NOMO-1 treated with dmso at 0.1 percent for 144 hours (cell line): ENCODE measurements around the gene CNTN4.

Experiments
- DNase-seq: peaks from one replicate; lab custom pipeline; 2025; ENCODE audit not compliant: unreplicated experiment; lab: John Stamatoyannopoulos, UW

The CNTN4 gene

DNA sequence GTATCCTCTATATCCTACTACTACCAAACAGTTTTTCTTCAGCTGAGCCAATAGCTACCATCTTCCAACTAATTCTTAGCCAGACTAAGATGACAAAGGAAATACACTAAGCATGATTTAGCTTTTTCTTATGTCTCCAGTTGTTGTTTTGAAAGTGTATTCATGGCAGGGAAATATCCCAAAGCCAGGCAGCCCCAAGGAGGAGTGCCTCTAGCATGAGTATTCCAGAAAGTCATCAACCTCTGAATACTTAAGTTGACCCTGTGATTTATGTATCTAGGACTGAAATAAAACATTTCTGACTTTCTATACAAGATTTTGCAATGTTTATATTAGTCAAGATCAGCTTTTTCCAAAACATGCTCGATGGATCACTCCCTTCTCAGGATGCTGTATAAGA, 562.4 kb downstream of the CNTN4 start:
- no peak for DNase-seq

DNA sequence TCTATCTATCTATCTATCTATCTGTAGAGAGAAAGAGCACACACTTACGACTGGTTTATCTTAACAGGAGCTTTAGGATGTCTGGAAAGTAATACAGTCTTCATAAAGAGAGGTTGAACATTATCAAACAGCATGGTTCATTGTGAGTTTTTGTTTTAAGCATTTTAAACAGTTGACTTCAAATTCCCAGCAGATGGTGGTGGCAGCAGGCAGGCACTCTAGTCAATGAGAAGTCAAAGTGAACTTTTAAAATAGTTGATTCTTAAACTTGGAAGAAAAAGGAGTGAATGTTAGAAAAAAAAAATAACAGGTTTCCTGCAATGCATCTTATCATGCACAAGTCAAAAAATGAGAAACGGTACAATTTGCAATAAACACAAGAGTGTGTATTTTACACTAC, 578.8 kb downstream of the CNTN4 start:
- DNase-seq, result no peak

DNA sequence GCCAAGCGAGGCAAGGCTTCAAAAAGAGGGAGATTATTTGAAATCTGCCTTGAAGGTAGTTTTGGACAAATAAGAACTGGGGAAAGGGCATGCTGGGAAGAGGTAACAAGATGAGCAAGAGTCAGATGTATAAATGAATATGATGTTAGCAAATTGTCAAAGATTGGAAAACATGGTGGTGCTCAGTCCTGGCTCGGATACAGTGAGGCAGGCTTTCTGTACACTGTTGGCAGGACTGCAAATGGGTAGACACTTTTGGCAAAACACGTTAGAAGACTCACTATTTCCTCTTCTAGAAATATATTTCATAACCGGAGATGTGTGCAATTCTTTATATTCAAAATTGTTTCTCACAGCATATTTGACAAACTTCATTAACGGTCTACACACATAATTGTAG, 581.6 kb downstream of the CNTN4 start:
- DNase-seq, result no peak

DNA sequence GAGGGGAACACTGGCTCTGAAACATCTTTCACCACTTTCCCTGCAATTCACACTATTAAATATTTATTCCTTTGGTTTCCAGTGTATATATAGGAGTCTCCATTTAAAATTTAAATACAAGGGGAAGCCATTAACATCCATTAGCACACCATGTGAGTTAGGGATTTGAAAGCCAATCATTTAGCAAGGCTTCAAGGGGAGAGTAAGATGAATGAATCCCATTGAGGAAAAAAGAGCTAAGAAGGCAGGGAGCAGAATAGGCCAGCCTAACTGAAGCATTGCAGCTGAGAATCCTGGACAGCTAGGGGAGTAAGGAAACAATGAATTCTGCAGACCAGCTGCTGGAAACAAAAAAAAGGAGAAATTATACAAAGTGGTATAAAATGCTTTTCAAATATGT, 585.4 kb downstream of the CNTN4 start:
- DNase-seq, result no peak

DNA sequence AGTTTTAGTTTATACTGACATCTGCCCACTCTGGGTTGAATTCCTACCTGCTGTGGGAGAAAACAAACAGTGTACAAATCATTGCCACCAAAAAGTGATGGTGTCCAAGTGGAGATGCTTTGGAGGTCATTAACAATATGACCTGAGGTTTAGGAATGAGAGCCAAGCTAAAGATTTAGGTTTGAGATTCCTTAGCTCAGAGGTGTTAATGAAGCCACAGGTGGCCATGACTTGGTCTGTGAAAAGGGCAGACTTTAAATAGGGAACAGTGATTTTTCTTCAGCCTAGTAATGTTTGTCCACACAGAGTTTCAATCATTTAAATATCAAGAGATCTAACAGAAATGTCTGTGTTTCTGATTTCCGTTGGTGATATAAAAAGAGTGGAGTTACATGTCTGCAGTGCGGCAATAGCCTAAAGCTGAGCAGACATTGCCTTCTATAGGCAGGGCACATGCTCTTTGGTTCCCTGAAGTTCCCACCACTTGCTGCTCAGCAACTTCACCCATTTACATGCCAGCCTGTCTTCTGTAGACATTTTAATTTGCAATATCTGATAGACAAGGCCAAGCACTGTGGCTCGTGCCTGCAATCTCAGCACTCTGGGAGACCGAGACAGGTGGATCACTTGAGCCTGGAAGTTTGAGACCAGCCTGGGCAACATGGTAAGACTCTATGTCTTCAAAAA, 588.3 kb downstream of the CNTN4 start:
- DNase-seq, result no peak

DNA sequence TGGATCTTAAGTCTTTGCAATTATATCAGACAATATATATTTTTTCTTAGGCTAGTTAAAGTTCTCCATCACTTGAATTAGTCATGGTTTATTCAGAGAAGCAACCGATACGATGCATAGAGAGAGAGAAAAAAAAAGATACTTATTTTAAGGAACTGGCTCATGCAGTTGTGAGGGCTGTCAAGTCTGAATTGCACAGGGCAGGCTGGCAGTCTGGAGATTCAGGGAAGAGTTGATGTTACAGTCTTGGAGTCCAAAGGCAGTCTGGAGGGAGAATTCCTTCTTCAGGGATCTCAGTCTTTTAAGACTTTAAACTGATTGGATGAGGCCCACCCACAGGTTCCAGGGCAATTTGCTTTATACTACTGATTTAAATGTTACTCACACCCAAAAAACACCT, 598.9 kb downstream of the CNTN4 start:
- no peak for DNase-seq

DNA sequence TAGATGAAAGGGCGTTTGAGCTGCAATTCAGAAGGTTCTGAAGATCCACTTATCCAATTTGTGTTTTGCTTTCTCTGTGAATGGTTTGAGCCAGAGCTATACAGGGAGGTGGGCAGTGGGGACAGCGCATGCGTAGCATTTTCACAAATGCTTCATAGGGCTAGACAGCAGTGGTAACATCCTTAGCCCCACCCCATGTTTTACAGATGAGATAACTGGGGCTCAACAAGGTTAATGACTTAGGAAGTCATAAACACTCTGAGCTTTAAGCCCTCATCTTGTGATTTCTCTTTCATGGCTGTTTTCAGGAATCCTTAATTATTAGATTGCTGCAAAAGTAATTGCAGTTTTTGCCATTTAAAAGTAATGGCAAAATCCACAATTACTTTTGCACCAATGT, 602.8 kb downstream of the CNTN4 start:
- DNase-seq, result no peak

DNA sequence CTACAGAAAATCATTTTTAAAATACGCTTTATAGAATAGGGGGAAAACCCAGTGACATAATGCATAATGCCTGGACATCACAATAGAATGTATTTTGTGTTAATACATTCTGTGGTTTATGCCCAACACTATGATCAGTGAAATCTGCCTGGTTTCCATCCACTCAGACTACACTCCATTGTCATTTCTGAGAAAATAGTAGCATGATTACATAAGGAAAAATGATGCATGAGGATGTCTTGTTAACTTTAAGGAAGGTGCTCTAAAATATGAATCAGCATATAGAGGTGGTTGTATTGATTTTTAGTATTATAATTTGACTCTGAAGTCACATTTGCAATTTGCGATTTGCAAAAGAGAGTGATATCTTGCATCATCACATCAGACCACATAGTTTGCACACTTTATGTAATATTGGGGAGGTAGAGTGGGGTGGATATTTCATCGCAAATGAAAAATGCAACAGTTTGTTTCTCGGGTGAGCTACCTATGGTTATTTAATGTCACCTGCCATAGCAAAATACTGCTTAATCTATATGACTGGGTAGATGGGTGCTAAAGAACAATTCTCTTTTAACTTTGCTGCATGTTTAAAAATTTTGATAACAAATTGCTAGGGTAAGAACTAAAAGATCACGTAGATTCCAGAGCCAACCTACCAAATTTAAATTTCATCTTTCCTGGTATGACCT, 607.6 kb downstream of the CNTN4 start:
- peak; percentile 10 for DNase-seq

DNA sequence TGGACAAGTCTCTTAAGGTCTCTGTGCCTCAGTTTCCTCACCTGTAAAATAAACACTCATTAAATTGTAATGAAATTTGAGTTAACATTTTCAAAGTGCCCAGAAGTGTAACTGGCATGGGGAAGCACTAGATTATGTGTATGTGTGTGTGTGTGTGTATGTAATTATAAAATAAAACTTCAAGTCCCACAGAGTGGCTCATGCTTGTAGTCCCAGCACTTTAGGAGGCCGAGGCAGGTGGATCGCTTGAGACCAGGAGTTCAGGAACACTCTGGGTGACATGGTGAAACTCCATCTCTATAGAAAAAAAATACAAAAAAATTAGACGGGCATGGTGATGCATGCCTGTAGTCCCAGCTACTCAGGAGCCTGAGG, 608.2 kb downstream of the CNTN4 start:
- DNase-seq, result no peak

DNA sequence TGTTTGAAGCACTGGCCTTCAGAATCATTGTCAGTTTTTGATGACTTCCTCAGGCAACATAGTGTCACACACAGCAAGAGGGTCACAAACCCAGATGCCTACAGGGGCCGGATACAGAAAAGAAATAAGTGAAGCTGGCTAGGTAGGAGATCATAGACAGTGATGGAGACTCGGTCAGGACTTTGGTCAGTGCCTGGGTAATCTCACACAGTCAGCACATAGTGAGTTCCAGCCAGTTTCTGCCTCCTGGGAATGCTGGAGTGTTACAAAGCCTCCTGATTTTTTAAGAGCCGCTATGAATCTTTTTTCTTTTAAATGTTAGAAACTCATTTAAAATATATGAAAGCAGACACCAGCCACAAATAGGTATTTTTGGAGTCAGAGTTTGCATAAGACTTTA, 612.4 kb downstream of the CNTN4 start:
- no peak for DNase-seq

DNA sequence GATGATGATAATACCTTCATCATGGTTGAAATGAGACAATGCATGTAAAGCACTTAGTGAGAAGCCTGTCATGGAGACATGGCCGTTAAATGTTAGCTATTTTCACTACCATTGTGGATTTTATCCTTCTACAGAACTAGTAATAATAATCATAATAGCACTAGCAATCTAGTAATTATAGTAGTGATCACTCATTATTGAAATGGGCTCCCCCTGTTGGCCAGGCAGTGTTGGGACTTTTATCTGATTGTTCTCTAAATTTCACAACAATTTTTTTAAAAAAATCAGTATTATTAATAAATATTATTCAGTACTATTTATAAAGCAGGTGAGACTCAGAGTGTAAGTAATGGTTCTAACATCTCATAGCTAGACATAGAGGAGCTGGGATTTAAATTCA, 615.3 kb downstream of the CNTN4 start:
- no peak for DNase-seq

DNA sequence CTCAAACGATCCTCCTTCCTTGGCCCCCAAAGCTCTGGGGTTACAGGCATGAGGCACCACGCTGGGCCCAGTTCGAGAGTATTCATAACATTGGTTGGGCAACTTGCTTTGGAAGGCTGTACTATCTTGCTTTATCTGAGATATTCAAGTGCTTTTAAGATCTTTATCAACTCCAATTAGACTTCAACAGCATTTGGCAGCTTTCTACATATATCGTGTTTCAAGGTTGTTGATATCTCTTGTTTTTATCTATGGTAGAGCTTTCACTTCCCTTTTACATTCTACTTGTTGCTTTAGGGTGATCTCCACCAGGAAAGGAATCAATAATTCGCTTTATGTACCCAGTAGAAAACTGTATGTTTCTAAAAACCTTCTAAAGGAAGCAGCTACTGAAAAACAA, 616.2 kb downstream of the CNTN4 start:
- no peak for DNase-seq

DNA sequence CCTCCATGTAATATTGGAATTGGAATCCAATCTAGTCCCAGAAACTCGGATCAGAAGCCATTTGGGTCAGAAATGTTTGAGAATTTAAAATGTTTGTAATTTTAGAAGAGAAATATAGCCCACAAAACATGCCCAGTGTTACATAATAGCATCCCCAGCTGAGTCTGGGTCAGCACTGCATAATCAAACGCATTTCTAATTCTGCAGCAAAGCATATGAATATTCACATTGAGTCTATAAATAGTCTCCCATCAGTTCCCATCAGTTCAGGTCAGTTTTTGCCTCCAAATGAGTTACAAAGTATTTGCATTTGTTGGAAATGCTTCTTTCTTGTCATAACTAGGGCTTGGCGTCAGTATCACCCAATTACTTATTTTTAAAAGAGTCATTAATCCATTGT, 628.4 kb downstream of the CNTN4 start:
- no peak for DNase-seq

DNA sequence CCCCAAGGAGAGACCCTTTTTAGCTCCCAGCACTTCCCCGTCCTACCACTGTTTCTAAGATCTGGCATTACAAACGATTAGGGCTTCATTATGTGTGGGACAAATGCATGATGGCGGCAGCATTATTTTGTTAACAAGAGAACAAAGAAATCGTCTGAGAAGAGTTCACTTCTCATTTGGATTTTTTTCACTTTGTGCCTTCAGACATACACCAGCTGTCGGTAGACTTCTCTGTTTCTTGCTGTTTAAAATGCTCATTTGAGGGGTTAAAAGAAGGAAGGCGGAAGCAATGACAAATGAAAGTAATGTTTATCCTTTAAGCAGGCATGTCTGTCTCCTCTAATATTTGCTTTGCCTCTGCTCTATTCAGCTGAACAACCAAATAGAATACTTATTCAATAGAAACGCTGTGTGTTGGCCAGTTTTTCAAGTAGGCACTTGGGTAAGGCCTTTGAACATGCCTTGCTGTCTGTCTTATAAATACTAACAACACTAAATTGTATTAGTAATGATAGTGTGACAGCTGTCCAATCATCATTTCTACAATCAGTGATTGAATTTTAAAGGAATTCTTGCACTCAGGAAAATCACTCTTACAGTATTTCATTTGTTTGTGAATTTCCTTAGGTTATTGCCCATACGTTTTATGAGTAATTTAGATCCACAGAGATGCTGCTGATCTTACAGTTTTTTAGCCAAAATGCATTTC, 629.1 kb downstream of the CNTN4 start:
- DNase-seq, result no peak

DNA sequence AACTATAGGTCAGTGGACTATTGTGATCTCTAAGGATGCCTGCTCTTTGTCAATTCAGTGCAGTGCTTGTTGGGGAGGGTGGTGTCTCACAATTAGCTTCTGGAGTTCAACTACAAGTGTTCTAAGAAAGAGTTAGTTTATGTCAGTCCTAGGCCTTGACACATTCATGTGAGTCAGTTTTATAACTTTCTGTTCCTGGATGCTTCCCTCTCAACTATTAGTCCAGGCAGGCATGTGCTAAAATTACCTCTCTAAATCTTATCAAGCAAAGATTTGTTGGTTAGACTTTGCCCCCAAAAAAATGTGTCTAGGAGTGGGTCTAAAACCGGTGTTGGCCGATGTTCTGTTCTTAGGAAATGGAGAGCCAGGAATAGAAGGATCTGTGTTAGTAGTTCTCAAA, 633.2 kb downstream of the CNTN4 start:
- DNase-seq, result no peak

DNA sequence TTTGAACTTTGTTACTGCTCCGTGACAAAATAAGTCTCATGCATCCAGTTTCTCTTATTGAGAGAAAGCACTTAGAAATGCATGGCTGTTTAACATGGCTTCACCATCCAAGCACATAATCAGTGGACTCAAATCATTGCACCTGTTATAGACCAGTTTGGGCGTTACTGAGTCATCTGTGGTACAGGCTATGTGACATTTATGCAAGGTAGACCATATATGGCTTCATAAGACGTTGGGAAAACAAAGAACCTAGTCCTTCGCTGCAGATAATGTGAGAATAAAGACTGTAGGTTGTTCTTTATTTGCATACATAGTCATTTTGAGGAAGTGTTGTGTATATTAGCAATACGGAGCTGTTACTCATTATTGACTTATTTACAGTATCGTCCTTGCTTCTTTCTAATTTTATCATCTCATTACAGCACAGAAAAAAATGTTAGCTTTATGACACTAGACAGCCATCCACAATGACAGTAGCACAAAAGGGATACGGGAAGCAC, 636.8 kb downstream of the CNTN4 start:
- no peak for DNase-seq

DNA sequence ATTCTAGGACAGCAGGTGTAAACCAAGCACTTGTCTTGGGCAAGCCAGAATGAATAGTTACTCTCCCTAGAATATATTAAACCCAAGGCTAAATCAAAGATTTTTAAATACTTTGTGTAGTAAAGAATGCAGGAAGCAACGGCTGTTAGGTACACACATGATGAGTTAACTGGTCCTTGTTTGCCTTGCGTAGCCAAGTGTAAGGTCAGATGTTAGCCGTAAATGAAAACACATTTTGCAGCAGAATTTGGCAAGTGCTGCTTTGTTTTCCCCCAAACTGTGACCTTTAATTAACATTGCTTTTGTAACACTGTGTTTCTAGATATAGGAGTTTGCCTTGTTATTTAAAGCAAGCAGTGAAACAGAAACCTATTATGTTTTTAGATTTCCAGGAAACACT, 642.9 kb downstream of the CNTN4 start:
- no peak for DNase-seq

DNA sequence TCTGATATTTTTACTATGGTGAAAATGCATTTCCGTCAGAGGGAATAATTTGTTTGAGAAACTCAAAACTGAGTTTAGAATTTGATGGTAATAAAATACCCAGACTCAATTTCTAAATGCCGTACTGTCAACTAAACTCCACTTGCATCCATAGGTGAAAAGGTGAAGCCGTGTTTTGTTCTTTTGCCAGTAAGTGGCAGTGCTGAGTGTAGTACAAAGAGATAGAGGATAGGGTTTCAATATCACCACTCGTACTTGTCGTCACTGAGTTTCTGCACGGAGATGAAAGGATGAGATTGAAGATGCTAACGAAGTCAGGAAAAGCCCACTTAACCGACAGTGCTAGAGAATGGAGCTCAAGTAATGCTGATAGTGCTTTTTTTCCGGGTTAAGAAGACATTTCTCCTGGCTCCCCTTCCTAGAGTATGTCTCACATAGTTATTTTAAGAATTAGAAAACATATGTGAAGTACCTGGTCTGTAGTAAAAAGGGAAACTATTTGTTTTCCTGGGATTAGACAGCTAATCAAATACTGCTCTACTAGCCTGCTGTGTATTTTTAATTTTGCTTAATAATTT, 666.4 kb downstream of the CNTN4 start:
- no peak for DNase-seq

DNA sequence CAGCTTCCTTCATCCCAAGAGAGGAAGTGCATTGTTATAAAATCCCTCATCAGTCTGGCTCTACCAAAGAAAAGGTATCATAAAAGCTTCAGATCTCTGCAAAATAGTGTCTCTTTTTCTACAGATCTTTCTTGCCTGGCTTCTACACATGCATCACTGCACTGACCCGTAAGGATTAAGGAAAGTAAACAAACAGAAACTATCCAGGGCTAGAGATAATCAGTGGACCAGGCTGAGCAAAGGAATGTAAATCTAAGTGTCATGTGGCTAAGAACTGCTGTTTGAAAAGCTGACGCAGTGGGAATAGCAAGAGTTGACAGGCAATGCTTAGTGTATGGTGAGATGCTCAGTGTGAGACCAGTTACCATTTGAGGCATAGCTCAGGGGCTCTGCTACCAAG, 671.8 kb downstream of the CNTN4 start:
- no peak for DNase-seq

DNA sequence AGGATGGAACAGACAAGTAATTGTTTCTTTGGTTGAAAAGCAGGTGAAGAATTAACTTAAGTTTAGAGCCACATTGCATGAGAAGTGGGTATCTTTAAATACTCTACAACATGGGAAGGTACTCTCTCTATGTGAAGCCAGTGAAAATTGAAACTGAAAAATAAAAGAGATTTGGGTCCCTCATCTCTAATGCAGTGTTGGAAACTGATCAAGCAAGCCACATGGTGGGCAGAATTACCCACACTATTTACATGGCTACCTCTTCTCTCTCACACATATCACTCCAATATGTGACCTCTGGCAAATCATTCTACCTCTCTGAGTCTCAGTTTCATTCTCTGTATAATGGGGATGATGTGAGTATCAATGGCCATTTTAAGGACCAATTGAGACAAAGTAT, 672.5 kb downstream of the CNTN4 start:
- DNase-seq, result no peak

DNA sequence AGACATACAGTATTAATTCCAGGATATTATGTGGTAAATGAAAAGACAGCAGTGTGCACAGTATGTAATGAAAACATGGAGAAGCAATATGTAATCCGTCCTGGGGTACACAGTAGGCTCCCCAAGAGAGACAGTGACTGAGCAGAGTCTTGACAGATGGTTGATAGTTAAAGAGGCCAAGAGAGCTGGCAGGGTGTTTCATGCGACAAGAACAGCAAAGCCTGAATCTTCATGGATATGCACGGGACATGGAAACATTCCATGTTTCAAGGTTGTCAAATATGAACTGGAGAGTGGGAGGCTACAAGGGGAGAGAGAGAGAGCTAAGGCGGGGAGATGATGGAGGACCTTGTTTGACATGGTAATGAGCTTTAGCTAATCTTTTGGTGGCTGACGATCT, 673.1 kb downstream of the CNTN4 start:
- DNase-seq, result no peak

DNA sequence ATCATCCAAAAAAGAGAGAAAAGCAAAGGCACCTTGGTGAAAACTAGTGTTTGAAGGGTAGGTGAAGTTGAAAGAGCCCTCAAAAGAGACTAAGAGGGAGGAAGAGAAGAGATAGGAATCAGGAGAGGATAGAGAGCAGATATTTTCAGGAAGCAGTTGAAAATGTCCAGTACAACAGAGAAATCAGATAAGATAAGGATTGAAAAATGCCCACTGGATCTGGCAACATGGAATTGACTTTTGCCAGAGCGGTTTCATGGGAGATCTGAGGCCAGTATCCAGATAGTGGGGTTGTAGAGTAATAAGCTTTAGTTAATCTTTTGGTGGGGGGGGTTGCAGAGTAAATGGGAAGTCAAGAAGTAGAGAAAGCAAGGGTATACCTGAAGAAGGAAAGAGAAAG, 674.1 kb downstream of the CNTN4 start:
- no peak for DNase-seq
